ENCODE data around the gene DLX5.

- TF ChIP-seq CTCF (IDR thresholded peaks at IDR 0.05) (no peak), POLR2A (IDR thresholded peaks at IDR 0.05) (no peak)
Observed at GRCh38 chr7:97039374-97040065, 14.9 kb upstream of the DLX5 start.
